ENCODE measurements around the gene GPX4.

The GPX4 gene

DNA sequence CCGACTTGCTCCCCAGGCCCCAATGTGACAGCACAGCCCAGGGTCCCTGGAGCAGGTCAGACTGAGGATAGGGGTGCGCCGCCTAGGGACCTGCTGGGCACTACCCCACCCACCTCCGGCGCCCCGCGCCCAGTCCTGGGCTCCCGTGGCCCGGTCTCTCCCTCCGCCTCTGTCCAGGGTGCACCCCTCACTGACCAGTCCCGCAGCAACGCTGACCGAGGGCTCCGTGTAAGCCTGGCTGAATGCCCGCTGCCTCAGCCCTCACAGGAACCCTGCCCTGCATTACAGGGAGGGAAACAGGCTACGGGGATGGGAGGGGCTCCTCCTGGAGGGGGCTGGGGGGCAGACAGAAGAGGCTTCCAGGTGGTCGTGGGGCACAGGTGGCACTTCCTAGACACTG, 31.7 kb downstream of the GPX4 start:
- no peak for DNase-seq

DNA sequence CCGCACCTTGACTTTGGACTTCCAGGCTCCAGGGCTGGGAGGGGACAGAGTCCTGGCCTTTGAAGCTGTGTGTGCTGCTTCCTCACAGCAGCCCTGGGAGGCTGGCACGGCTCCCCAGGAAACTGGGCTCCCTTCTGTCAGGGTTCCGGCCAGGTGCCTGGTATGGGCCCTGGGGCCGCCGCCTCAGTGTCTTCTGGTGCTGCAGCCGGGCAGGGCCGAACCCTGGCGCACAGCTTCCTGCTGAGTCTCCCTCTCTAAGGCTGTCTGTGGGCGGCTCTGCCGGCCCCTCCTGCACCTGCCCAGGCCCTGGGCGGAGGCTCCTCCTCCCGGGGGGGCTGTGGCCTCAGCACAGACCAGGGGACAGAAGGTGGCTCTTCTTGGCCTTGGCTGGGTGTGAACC, 32.4 kb downstream of the GPX4 start:
- no peak for DNase-seq

DNA sequence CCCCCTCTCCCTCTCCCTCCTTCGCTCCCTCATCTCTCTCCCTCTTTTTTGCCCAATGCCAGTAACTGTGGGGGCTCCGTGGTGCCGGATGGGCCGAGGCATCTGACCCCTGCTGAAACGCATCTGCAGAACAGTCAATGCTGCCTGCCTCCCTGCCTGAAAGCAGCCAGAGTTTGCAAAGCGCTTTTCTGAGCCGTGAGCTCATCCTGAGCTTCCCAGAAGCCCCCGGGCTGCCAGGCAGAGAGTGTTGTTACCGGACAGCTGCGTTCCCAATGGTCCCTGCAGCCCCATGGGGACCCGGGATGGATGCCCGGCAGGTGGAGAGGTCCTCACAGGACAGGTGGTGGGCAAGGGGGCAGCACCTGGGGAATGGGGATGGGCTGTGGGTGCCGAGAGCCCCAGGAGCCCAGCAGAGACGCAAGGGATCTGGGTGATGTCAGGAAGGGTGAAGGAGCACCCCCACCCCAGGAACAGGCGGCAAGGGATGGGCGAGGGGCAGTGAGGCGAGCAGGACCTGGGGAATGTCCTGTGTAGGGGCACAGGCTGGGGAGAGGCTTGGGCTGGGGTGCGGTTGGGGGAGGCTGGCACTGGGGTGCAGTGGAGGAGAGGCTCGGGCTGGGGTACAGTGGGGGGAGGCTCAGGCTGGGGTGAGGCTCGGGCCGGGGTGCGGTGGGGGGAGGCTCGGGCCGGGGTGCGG, 33.0 kb downstream of the GPX4 start:
- DNase-seq: no peak

DNA sequence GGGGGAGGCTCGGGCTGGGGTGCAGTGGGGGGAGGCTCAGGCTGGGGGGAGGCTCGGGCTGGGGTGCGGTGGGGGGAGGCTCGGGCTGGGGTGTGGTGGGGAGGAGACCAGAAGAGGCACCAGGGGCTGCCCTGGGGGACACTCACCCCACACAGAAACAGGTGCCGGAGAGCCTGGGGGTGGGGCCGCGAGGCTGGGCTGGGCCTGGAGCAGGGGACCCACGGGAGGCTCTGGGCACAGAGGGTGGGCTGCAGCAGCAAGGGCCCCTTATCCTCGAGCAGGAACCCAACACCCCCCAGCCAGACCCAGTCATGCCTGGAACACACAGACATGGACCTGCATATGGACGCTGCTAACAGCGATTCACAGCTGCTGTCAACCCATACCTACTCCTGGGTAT, 34.3 kb downstream of the GPX4 start:
- no peak for DNase-seq

DNA sequence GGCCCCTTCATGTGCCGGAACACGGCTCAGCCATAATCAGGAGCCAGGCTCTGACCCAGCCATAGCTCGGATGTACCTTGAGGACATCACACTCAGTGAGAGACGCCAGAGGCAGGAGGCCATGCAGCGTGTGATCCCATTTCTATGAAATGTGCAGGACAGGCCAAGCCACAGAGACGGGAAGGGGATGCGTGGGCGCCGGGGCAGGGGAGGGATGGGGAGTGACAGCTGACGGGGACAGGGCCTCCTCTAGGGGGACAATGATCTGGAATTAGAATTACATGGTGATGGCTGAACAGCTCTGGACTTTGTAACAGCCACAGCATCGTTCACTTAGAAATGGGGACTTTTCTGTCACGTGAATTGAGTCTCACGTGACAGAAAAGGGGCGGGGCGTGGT, 35.3 kb downstream of the GPX4 start:
- no peak for DNase-seq

DNA sequence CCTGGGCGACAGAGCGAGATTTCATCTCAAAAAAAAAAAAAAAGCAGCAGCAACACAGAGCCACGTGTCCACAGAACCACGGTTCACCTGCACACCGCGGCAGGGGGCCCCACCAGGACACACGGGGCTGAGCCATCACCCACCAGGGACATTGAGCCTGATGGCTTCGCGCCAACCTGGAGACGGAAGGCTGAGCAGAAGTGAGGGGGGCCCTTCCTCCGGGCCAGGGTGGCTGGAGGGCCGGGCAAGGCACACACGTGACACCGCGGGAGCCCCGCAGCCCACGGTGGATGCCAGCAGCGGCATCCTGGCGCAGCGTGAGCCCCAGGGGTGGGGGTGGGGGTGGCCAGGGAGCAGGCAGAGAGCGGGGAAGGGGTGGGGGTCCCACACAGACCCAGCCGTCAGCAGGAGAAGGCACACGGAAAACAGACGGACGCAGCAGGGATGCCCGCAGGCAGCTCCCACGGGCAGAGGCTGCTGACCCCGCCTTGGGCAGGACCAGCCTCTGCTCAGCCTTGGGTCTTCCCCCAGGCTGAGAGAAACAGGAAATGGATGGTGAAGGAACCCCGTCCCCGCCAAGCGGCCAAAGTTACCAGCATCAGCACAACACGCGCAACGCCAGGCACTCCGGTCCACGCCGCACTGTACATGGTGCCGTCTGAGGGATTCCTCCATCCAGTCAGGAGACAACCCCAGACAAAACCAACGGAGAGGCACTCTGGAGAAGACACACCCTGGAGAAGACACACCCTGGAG, 36.7 kb downstream of the GPX4 start:
- DNase-seq: no peak

DNA sequence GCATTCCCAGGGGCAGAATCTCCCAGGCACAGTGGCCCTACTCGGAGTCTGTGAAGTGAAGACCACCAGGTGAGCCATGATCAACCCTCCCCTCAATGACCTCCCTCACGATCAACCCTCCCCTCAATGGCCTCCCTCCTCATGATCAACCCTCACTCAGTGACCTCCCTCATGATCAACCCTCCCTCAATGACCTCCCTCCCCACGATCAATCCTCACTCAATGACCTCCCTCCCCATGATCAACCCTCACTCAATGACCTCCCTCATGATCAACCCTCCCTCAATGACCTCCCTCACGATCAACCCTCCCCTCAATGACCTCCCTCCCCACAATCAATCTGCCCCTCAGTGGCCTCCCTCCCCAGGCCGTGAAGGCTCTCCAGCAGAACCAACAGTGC, 38.1 kb downstream of the GPX4 start:
- no peak for DNase-seq

DNA sequence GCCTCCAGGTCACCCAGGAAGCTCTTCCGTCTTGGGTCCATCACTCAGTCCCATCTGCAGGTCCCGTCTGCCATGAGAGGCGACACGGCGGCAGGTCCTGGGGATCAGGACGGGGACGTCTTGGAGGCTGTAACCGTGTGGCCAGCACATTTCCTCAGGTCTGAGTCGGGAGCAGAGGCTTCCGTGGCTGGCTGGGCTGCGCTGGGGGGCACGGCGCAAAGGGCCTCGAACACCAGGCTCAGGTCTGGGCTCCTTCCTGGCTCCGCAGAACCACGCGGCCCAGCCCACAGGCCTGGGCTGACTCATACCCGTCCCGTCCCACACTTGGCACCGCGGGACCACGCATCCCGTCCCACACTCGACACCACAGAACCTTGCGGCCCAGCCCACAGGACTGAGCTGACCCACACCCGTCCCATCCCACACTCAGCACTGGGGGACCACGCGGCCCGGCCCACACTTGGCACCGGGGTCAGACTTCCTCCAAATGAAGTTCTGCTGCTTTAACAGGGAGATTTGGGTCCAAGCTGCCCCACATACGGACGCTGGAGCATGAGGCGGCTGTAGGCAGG, 40.1 kb downstream of the GPX4 start:
- DNase-seq: no peak

DNA sequence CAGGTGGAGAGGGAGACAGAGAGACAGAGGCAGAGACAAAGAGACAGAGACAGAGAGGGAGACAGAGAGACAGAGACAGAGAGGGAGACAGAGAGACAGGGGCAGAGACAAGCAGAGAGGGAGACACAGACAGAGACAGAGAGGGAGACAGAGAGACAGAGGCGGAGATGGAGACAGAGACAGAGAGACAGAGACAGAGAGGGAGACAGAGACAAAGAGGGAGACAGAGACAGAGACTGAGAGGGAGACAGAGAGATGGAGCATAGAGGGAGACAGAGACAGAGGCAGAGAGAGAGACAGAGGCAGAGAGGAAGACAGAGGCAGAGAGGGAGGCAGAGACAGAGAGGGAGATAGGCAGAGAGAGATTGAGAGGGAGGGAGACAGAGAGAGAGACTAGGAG, 40.9 kb downstream of the GPX4 start:
- no peak for DNase-seq

DNA sequence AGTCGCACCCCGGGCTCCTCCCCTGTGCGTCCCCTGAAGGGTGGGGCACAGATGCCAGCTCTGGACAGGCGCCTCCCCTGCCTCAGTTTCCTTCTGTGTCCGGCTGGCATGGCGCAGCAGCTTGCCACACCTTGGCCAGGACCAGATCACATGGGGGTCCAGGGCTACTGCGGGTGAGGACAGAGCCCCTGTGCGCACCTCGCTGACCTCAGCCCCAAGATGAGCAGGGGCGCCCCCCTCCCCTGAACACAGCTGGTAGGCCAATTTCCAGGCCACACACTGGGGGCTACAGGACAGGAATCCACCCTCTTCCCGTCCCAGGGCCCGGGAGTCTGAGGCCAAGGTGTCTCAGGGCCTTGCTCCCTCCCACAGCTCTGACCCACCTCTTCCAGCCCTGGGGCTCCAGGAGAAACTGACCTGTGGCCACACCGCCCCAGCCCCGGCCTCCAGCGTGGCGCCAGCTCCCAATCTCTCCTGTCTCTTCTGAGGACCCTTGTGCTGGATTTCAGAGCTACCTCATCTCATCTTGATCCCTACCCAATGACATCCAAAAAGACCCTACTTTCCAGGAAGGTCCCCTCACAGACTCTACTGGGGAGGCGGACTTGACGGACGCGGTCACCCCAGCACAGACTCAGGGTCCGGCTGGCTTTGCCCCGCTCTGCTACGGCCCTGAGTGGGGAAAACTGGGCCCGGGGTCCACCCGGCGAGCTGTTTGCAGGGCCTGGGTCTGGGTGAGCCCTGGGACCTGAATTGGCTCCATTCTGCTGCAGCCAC, 42.0 kb downstream of the GPX4 start:
- DNase-seq: no peak

DNA sequence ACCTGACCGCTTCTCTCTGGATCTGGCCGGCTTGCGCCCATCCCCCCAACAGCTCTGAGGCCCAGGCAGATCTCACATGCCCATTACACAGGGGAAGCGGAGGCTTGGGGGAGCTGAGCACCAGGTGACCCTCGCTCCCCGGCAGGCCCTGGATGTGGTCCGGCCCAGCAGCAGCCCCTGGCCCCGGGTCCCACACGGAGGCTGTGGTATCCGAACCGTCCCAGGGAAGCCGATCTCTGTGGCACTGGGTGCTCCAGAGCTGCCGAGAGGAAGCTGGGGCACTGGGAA, 42.6 kb downstream of the GPX4 start:
- DNase-seq: no peak

DNA sequence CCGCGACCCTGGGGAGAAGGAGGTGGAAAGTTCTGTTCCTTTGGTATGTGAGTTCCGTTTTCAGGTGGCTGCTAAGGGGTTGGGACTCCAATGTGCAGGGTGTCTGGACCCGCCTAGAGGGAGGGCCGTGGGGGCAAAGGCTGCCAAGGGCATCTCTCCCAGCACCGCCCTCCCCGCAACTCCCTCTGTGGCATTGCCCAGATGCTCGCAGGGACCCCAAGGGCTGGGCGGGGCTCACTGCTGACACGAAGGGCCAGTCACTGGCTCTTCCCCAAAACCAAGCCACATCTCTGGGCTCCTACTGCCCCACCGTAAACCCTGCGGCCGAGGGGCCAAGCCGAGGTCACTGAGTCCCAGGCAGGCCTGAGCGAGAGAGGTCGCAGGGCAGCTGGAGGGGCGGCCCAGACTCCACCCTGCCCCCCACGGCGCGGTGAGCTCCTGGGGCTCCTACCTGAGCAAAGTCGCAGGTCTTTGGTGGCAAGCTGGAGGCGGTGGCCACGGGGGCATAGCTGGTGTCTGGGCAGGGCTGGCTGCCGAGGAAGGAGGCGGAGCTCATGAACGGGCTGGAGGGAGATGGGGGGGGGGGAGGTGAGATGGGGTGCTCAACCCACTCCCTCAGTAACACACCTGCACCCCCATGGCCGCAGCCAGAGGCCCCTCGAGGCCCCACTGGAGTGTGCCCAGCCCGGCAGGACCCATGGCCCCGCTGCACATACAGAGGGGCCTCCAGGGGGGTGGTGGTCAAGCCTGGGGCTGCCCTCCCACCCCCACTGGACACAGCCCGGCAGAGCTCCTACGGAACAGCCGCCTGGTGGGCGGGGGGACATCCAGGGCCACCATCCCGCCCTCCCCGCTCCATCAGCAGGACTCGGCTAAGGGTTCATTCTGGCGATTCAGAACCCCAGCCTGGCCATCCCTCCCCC, 43.3 kb downstream of the GPX4 start:
- DNase-seq: no peak

DNA sequence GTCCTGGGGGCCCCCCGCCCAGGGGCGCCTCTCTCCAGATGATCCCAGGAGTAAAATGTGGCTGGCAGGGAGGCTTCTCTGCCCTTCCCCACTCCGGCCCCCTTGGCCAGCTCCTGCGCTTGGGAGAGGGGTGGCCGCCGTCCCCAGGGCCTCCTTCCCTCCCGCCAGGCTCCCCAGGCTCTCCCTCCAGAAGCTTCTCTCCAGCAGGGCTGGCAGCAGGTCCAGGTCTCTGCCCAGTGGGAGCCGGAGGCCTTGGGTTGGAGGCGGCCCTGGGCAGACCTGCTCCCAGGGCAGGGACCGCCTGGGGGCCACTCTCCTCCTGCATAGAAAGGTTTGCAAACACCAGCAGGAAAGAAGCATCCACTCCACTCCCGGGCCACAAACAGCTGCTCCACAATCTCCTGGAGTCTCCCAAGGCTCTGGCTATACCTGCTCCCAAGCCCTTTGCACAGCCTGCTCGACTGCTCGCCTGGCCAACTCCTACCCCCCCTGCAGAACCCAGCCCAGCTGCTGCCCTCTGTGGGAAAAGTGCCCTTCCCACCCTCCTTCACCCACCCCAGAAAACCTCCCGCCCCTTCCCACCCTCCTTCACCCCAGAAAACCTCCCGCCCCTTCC, 44.2 kb downstream of the GPX4 start:
- DNase-seq: no peak

DNA sequence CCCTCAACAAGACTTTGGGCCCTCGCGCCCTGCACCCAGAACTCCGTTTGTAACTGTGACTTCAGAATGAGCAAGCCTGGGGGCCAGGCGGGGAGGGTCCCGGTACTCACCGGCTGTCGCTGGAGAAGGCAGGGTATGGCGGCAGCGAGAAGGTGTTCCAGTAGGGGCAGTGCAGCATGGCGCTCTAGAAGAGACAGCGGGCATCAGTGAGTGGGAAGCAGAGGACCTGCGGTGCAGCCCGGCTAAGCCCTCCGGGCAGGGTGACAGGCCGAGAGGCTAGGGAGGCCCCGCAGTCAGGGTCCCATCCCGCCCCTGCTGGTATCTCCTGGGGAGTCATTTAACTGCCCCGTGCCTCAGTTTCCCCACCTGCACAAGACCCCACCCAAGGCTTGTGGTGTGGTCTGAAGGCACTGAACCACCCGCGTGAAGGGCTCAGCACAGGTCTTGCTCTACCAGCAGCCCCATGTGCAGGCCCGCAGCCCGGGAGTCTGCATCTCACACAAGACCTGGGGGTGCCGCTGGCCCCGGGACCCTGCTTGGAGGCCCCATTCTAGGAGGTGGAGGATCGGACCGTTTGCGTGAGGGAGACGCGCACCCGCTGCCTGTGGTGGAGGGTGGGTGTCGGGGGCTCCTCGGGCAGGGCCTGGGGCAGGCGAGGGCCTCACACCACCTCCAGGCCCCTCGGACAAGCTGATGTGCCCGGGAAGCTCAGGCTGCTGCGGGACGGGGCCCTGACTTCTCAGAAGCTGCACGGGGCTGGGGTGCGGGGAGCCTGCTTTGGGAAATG, 45.7 kb downstream of the GPX4 start:
- no peak for DNase-seq

DNA sequence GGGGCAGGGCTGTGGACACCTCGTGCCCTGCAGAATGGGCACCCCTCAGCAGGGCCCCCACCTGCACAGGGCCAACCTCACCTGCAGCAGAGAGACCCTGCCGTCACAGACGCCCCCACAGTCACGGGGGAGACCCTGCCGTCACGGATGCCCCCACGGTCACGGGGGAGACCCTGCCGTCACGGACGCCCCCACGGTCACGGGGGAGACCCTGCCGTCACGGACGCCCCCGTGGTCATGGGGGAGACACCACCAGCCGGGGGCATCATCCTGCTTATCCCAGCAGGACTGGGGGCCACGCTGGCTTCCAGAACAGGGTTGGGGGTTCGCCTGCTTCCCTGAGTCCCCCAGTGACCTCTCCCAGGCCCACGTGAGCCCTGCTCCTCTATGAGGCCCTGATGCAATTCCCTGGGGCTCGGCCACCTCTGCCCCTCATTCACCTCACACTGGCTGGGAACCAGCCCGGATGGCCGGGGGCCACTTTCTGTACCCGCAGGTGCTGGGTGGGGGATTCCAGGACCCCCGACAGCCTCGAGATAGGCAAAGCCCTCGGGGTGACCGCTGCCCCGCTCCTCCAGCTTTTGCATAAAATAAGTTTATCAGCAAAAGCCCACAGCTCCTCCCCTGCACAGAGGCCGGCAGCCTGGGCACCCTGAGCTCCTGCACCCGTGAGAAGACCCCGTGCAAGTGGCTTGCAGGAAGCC, 46.7 kb downstream of the GPX4 start:
- no peak for DNase-seq

DNA sequence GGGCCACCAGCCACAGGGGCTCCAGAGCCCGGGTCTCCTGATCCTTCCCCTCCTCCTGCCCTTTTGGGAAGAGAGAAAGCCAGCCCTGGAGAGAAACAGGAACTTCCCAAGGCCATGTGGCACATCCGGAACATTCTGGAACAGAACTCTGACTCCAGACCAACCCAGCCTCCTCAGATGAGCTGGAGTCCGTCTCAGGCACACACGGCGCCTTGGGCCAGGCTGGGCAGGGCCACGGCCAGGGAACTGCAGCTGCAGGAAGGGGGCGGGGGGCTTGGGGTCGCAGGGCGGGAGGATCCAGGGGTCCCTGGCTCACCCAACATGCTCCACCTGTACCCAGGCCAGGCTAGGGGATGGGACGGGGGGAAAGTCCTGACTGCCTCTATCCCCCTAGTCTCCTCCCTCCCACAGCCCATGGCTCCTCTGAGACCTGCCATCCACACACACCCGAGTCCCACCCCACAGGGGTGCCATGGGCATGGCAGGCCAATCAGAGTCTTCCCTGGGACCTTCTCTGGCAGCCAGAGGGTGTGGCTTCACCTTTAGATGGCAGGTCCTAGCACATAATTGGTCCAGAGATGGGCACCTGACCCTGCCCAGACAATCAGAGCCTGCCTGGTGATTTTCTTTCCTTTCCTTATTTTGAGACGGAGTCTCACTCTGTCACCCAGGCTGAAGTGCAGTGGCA, 47.4 kb downstream of the GPX4 start:
- DNase-seq: no peak

DNA sequence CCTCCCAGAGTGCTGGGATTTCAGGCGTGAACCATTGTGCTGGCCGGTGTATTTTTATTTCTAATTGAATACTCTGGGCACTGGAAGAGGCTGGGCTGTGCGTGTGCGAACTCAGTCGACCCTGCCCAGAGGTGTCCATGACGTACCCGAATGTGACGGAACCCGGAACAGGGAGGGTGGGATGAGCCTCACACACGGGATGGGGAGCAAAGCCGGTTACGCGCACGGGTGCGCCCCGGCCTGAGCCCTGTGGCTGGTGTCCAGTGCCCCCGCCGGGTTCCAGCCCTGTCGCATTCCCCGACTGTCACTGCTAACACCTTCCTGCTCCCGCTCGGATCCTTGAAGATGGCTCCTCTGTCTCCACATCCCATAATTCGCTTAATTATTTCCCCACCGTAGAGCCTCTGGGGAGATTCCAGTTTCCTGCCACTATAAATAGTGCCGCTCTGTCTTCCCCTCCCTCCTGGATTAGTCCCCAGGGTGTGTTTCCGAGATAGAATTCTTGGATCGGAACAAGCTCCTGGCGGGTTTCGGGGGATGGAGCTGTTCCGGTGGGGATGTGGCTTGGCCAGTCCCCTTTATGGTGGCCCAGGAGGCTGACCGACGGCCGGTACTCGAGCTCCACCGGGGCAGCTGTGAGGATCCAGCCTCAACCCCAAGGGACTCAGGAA, 48.3 kb downstream of the GPX4 start:
- no peak for DNase-seq

DNA sequence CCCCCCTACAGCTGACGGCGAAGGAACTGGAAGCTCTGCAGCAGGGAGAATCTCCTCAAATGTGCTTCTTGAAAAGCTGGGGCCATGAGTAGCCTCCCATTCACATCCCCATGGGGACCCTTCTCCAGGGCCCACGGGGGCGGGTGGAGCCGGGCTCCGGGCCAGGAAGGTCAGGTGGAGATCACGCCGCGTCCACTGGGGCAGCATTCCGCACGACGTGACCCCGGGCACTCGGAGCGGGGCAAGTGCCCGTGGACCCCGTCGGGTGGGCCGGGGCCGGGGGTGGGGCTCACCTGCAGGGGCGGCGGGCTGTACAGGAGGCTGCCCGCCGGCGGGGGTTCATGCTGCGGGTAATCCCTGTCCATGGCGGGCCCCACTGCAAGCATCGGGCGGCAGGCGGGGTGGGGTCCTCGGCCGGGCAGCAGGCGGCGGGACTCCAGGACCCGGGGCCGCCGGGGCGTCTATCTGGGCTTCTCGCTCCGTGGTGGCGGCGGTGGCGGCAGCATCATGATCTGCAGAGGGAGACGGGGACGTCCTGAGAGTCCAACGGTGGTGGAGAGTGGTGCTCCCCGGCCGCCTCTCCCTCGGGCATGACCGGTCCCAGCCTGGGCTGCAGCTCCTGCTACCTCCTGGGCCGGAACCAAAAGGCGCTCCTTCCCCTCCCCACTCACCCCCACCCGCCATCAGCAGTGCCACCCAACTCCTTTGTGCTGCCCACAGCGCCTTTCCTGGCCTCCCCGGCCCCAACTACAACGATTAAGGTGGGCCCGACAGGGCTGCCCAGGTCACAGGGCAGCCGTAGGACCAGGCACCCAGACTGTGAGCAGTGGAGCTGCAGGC, 50.3 kb downstream of the GPX4 start:
- DNase-seq: no peak

Measured in NCI-H446 treated with DMSO at 0.1 percent for 48 hours (cell line).